Panc1 (cell line): ENCODE data around the gene RHD. TPM values are rescaled to one million over a fixed set of nuclear protein-coding genes. Genes with fewer than 3 reads are reported as not detected.

Source experiments
- ATAC-seq: fragments of 200-7000 bp; cut with Tn5 transposase; 2 replicates; pipeline ENCODE4 v1.9.1; 2020; ENCODE audit warnings: mild to moderate bottlenecking, moderate library complexity
- BruUV-seq: library from RNA; stranded (reverse); fragments of 400-500 nt; replicated peaks from 2 replicates; lab custom pipeline; 2021; lab: Mats Ljungman, UMichigan
- CTCF ChIA-PET: fragments of 300-600 bp; sonication (Branson Sonifier 250); formaldehyde crosslinking; loops from one replicate; lab custom pipeline; 2022; ENCODE audit warnings: antibody characterized with exemption; lab: Charles Lee
- POLR2A ChIA-PET: fragments of 300-600 bp; sonication (Branson Sonifier 250); formaldehyde crosslinking; loops from one replicate; lab custom pipeline; 2022; ENCODE audit warnings: antibody characterized with exemption; lab: Charles Lee
- DNase-seq: peaks from one replicate; pipeline ENCODE4 v3.0.0-alpha.2; 2010; ENCODE audit warnings: low read depth, low spot score
- H3K27ac ChIP-seq: 2 replicates; pipeline ENCODE4 v1.5.1; 2011; ENCODE audit warnings: mild to moderate bottlenecking, low read length, inconsistent platforms
- H3K27me3 ChIP-seq: fragments of 200-500 bp; sonication (Bioruptor generic); 2 replicates; pipeline ENCODE4 v1.6.0; 2014; ENCODE audit warnings: low read length, inconsistent platforms; ENCODE audit not compliant: control insufficient read depth, insufficient read depth
- H3K36me3 ChIP-seq: fragments of 200-500 bp; sonication (Bioruptor generic); 2 replicates; pipeline ENCODE4 v1.5.1; 2014; ENCODE audit warnings: inconsistent platforms, mild to moderate bottlenecking, low read length, moderate library complexity; ENCODE audit not compliant: control insufficient read depth, insufficient read depth
- H3K4me1 ChIP-seq: 2 replicates; pipeline ENCODE4 v1.5.1; 2011; ENCODE audit warnings: inconsistent platforms, mild to moderate bottlenecking, low read length, moderate library complexity; ENCODE audit not compliant: control insufficient read depth, insufficient read depth
- H3K4me3 ChIP-seq, 2 experiments: 2 replicates each; pipeline ENCODE4 v1.5.1; 2011 to 2012; ENCODE audit warnings: low read depth in 2 of 2, low read length in 2 of 2, mild to moderate bottlenecking in 2 of 2, inconsistent platforms in 1 of 2, moderate library complexity in 1 of 2
- H3K9me3 ChIP-seq: fragments of 200-500 bp; sonication (Bioruptor generic); 2 replicates; pipeline ENCODE4 v1.5.1; 2014; ENCODE audit warnings: low read depth, mild to moderate bottlenecking, inconsistent platforms, low read length, moderate library complexity; ENCODE audit not compliant: control insufficient read depth, insufficient read depth
- CTCF ChIP-seq: fragments of 450-650 bp; IDR thresholded peaks from 2 replicates; pipeline ENCODE4 v1.5.1; 2017; ENCODE audit warnings: mild to moderate bottlenecking
- POLR2AphosphoS5 ChIP-seq: IDR thresholded peaks from 2 replicates; pipeline ENCODE4 v1.6.1; 2012; ENCODE audit warnings: mild to moderate bottlenecking, low read depth, low read length, moderate library complexity
- REST ChIP-seq, 2 experiments: IDR thresholded peaks; 2 replicates each; pipeline ENCODE4 v1.6.1; 2011 to 2012; ENCODE audit warnings: low read depth in 2 of 2, control low read depth in 1 of 2, low read length in 1 of 2, mild to moderate bottlenecking in 1 of 2, moderate library complexity in 1 of 2; ENCODE audit not compliant: insufficient read depth in 1 of 2
- SIN3A ChIP-seq: IDR thresholded peaks from 2 replicates; pipeline ENCODE4 v1.6.1; 2012; ENCODE audit warnings: low read depth, mild to moderate bottlenecking, low read length, moderate library complexity, borderline replicate concordance; ENCODE audit not compliant: insufficient read depth
- TCF7L2 ChIP-seq: IDR thresholded peaks from 2 replicates; pipeline ENCODE4 v1.6.1; 2011; ENCODE audit warnings: mild to moderate bottlenecking, low read depth, low read length, inconsistent platforms
- in situ Hi-C: cut with HindIII; loops from 2 replicates; pipeline ENCODE4 v1.10.0; 2016; ENCODE audit warnings: low sequenced_read_pairs, low pct_unique_long_range_greater_than_20kb
- intact Hi-C: fragments of 100-400 bp; cut with micrococcal nuclease; formaldehyde crosslinking; loops from one replicate; pipeline ENCODE4 v1.10.0; 2022; ENCODE audit not compliant: unreplicated experiment
- total RNA-seq: library from RNA; stranded (reverse); gene quantifications from one replicate; pipeline ENCODE4 v1.2.1, GENCODE V29; 2021; ENCODE audit not compliant: unreplicated experiment

The RHD gene
- total RNA-seq, 1 experiment from 2014 or later = not detected

GRCh38 chr1:25342846-25343245 lies 70.5 kb downstream of the RHD start:
- TF ChIP-seq POLR2AphosphoS5 = no peak
- ChIA-PET CTCF (no interaction called here), POLR2A (no interaction called here)
- Histone ChIP-seq H3K4me3 (no peak overlapping the region), H3K4me1 (peaks cover 2% of the 10 kb centered on the region; the same call in 1 of the 2 replicates), H3K9me3 (no peaks in the 10 kb centered on the region), H3K36me3 (peaks cover 6% of the 10 kb centered on the region), H3K27ac (no peak overlapping the region), H3K27me3 (no peaks in the 10 kb centered on the region)
- DNase-seq (no peak), ATAC-seq (no peak)
- TSS peak; percentile 2 for BruUV-seq
- in situ Hi-C loops (no loop called here), intact Hi-C loops (no loop called here)

GRCh38 chr1:25343872-25344271 lies 71.6 kb downstream of the RHD start:
- ChIA-PET CTCF (no interaction called here), POLR2A (interaction anchor here (0.7 kb wide), 1 partner anchor 32 kb away, joined by 3 read pairs; no protein-coding TSS in a partner anchor)
- H3K27ac ChIP-seq = no peak overlapping the region
- TF ChIP-seq POLR2AphosphoS5 = no peak
- TF ChIP-seq CTCF = no peak
- TF ChIP-seq REST (IDR thresholded peaks at IDR 0.05; ENCODE audit: insufficient read depth in 1 of 2, low read depth in 2 of 2, low read length in 1 of 2) = no peak
- TF ChIP-seq SIN3A = no peak
- TF ChIP-seq TCF7L2 = no peak
- no peaks in the 10 kb centered on the region for H3K27me3 ChIP-seq
- no peak for DNase-seq
- no peaks in the 10 kb centered on the region for H3K9me3 ChIP-seq
- ATAC-seq = peak; percentile 38; the same call in 1 of the 2 replicates
- H3K4me3 ChIP-seq = no peak overlapping the region
- intact Hi-C loops (no loop called here), in situ Hi-C loops (no loop called here)
- H3K36me3 ChIP-seq = peaks cover 6% of the 10 kb centered on the region
- BruUV-seq = no TSS peak
- H3K4me1 ChIP-seq = peaks cover 2% of the 10 kb centered on the region; the same call in 1 of the 2 replicates

GRCh38 chr1:25347556-25347955 lies 75.2 kb downstream of the RHD start:
- no peak for TF ChIP-seq POLR2AphosphoS5
- no peak for TF ChIP-seq REST (IDR thresholded peaks at IDR 0.05; ENCODE audit: insufficient read depth in 1 of 2, low read depth in 2 of 2, low read length in 1 of 2)
- TF ChIP-seq CTCF = no peak
- no peak for TF ChIP-seq TCF7L2
- no peak for TF ChIP-seq SIN3A
- no peak for ATAC-seq
- peaks cover 9% of the 10 kb centered on the region for H3K36me3 ChIP-seq
- no peak overlapping the region for H3K27ac ChIP-seq
- no peaks in the 10 kb centered on the region for H3K9me3 ChIP-seq
- no peaks in the 10 kb centered on the region for H3K4me1 ChIP-seq
- ChIA-PET POLR2A (no interaction called here), CTCF (no interaction called here)
- H3K27me3 ChIP-seq = no peaks in the 10 kb centered on the region
- no peak overlapping the region for H3K4me3 ChIP-seq
- BruUV-seq = no TSS peak
- in situ Hi-C loops (no loop called here), intact Hi-C loops (no loop called here)
- DNase-seq = no peak
